Limb (tissue), 2 donors: Measurements from ENCODE around the gene BSPRY.
"Not testable (repeated sequence)": the region's sequence is repeated elsewhere in the genome, so short reads cannot be mapped to it uniquely, and the experiment has no call there.

Source experiments
- DNase-seq, 2 donors: peaks; one replicate each; pipeline ENCODE4 v3.0.0-alpha.2; 2016; ENCODE audit errors: extremely low spot score in 2 of 2

The BSPRY gene

DNA sequence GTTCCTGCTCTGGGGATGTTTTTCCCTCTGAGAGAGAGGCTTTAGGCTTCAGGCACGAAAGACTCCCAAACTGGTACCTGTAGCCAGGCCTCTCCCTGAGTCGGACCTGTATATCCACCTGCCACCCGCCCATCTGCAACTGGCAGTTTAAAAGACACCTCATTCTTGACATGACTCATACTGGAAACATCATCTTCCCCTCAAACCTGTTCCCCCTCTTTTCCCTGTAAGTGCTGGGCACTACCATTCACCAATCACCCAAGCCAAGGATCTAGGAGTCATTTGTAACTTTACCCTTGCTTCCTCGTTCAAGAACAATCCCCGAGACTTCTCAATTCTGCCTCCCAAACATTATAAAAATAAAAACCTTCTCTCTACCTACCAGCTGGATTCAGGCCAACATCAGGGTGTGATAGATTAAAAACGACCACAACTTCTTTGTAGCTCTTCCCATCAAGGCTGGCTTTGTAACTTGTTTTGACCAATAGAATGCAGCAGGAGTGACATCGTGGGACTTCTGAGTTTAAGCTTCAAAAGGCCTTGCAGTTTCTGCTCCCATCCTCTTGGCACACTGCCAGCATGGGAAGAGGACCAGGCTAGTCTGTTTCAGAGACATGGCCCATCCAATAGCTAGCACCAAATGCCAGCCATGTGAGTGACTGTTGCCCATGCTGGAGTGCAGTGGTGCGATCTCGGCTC is 7.5 kb upstream of the BSPRY start:
- DNase-seq: no peak

DNA sequence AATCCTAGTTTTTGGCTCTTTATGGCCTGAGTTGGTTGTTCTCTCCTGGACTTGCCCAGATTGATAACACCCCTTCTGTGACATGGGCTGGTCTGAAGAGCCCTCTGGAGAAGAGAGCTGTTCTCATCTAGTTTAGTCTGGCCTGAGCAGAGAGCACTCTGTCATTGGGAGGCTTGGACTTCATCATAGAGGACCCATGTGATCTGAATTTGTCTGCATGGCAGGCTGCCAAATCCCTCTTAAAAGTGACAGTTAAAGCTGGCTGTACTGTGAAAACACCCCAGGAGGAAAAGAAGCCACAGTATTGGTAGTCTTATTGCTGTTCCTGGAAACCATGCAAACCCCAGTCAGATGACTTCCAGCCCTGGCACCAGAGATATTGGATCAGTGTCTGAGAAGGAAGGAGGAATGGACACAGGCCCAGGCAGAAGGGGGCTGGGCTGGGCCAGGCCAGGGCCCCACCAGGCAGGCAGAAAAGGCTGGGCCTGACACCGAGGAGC is 5.6 kb upstream of the BSPRY start:
- DNase-seq: peak; percentile 60 to 68

DNA sequence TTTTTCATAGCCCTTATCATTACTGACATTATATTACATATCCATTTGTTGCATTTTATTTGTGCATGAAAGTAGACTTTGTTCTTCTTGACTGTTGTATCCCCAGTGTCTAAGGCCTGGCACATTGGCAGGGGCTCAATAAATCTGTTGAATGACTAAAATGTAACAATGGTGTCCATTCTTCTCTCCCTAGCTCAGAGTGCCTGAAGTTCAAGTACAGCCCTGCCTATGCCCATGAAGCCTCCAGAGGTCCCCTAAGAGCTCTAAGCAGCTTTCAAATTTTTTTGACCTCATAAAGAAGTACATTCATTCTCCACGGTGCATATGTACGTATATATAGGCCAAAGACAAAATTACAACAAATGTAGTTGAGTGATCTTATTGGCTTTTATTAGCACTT is 4.2 kb upstream of the BSPRY start:
- no peak for DNase-seq

DNA sequence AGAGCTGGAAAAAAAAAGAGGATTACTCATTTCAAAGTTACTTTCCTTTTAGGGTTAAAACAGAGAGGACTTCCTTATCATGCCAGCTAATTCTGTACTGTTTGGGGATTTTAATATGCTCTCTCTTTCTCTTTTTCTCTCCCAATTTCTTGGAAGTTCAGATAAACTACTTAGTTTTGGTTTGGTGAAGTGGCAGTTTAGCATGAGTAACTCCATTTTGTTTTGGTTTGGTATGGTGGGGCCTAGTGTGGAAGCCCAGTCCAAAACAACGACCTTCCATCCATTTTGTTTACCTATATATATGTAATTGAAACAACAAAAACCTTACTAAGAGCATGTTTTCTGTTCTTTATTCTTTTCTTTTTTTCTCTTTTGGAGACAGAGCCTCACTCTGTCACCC is 3.7 kb upstream of the BSPRY start:
- DNase-seq: no peak

DNA sequence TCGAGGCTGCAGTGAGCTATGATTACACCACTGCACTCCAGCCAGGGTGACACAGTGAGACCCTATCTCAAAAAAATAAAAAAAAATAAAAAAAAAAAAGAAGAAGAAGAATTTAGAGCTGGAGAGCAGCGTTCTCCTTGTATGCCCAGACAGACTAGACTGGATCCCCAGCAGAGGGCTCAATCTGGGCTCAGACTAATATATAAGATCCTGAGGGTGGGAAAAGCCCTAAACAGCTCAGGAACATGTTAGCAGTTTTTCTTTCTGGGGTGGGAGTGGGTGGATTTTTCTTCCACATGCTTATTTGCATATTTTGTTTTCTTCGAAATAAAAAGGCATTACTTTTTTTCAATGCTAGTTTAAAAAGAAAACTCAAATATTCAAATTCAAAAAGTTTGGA is 904 bp upstream of the BSPRY start:
- DNase-seq: no peak

DNA sequence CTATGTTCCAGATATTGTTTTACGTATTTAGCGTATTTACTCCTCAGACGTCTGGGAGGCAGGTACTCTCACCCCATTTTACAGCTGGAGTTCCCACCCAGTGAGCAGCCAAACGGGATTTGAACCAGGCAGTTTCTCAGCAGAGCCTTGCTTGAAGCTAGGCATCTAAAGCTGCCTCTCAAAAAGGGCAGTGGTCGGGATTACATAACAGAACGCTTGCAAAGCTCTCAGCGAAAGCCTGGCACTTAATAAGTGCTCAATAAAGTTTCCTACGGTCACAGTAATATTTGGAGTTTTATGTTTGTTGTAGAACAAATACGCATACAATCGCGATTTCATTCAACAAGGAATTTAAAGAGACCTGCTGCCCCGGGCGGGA is 286 bp upstream of the BSPRY start:
- DNase-seq: no peak

DNA sequence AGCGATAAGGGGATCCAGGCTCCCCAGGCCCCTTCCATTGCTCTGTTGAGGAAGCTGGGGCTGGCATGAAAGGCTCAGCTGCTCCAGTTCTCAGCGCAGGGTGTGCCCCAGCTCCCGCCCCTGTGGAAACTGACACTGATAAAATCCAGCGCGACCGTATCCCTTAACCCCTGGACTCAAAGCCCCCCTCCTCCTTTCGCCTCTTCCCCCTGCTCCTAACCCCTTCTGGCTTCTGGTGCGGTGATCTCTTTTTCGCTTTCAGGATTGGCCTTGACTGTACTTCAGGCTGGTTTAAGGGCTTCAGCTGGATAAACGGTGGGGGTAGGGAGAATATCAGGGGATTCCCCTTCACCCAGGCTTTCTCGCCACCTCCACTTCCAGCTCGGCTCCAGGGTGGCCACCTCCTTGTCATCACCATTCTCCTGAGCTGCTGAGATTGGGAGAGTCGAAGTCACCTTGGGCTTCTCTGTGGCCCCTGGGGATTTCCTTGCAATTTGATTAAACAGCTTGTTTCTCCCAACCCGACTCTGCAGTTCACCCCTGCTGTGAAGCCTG is 843 bp downstream of the BSPRY start:
- DNase-seq: no peak

DNA sequence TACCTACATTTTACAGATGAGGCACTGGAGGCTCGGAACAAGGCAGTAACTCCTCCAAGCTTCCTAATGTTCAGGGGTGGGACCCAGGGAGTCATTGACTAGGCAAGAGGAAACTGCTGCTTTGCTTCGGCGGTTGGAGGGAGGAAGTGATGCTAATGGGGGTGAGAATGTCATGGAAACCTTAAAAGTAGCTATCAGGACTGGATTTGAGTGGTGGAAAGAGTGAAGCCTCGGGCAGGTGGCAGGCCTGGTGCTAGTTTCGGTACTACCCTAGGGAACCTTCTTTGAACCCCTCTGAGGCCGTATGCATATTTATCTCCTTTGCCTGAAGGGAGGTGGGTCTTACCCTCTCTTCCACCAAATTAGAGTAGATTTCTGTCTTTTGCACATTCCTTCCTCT is 1.6 kb downstream of the BSPRY start:
- no peak for DNase-seq

DNA sequence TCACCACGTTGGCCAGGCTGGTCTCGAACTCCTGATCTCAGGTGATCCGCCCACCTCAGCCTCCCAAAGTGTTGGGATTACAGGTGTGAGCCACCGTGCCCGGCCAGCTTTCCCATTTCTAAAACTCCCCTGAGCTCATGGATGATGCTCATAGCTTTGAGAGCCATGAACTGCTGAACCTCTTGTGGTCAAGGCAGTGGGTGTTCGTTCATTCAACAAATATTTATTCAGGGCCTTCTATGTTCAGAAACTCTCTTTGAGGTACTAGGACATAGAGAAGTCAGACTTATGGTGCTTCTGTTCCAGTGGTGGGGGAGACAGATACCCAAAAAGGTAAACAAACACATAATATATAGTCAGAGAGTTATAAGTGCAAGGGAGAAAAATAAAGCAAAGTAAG is 2.7 kb downstream of the BSPRY start:
- no peak for DNase-seq

DNA sequence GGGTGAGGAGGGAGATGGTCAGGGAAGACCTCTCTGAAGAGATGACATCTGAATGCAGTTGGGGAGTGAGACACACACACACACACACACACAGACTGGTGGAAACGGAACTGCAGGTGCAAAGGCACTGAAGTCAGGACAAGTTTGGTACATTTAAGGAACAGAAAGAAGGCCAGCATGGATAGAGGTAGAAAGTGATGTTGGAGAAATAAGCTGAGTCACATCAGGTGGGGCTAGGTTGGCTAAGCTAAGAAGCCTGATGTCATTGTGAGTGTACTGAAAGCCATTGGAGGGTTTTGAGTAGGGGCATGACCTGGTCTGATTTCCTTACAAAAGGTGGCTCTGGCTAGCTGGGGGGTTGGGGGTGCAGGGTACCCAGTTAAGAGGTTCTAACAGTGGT is 3.1 kb downstream of the BSPRY start:
- DNase-seq: no peak

DNA sequence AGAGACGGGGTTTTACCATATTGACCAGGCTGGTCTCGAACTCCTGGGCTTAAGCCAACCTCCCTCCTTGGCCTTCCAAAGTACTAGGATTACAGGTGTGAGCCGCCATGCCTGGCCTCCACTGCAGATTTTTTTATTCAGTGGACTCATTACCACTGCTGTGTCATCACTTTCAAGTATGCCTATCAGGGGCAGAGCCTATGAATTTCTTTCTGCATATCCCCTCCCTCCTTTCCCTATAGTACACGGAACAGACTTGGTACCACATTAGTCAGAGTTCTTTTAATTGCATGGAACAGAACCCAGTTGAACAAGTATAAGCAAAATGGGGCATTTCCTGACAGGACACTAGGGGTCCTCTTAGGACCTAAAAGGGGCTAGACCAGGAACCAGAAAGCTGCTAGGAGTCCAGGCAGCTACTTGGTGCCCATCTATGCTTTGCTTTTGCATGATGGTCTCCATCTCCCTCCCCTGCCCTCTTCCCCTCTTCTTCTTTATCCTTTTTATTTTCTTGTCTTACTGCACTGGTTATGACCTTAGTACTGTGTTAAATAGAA is 5.8 kb downstream of the BSPRY start:
- DNase-seq: no peak

DNA sequence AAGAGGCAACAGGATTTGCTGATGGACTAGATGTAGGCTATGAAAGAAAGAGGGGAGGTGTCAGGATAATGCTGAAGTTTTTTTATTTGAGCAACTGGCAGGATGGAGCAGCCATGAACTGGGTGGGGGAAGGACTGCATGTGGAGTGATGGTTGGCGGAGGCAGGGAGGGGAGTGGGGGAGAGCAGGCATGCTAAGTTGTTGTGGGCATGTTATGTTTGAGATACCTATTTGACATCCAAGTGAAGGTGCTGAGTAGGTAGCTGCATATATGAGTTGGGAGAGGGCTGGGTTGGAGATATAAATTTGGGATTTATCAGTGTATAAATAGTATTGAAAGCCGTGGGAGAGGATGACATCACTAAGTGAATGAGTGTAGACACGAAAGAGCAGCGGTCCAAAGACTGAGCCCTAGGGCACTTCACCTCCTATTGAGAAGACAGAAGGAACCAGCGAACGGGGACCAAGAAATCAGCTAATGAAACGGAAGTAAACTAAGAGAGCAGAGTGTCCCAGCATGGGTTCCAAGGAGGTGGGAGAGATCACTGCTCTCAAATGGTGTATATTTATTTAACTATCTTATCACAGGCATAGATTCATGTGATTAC is 7.4 kb downstream of the BSPRY start:
- no peak for DNase-seq

DNA sequence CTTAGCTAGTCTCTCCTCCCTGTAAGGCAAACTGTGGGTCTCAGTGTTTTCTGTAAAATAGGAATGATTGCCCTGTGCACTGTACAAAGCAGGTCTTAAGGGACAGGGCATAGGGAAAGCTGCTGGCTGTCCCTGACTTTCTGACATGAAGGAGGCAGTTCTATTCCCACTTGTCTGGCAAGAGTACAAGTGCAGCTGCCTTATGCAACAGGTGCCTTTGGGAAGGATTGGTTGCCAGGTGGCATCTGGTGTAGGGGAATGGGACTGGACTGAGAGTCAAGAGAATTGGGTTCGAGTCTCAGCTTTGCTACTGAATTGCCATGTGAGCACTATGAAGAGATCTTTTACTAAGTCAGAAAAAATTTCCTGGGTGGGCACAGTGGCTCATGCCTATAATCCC is 10.0 kb downstream of the BSPRY start:
- no peak for DNase-seq

DNA sequence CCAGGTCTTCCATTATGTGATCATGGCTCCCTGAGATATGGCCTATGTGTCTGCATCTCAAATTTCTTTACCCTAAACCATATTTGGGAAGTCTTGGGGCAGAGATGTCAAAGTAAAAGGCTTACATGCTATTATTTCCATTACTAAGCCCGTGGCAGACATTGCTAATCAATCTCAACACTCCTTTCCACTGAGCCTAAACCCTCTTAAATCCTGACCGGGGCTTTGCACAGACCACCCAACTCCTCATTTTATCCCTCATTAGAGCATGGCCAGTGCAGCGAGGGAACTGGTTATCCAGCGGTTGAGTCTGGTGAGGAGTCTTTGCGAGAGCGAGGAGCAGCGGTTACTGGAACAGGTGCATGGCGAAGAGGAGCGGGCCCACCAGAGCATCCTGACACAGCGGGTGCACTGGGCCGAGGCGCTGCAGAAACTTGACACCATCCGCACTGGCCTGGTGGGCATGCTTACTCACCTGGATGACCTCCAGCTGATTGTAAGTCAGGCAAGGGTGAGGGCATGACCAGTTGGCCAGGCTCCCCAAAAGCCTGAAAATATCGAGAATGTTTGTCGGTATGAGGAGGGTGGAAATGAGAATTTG is 11.0 kb downstream of the BSPRY start:
- DNase-seq: no peak

DNA sequence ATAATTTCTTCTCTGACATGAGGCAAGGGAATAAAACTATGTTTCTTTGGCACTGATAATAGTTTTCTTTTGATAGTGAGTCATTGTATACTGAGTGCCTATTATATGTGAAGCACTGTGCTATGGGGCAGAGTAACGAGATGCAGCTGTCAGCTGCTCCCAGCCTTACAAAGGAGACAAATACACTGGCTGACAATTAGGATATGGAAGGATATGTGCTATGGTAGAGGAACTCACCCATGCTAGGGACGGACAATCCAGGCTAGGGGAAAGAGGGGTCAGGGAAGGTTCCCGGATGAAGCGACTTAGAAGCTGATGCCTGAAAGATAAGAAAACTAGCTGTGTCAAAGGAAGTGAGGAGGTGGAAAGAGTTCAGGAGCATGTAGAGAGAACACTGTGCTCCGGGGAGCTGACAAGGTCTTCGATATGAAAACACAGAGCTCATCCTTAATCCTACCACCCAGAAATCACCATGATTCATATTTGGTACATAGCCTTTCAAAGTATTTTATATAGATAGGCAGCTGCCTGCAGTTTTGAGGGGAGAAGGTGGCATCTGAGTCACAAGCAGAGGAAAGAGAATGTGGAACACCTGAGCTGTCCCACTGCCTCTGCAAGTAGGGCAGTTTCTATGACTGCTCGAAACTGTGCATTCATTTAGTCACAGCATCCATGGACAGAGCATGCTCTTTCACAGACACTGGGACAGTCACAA is 12.1 kb downstream of the BSPRY start:
- no peak for DNase-seq

DNA sequence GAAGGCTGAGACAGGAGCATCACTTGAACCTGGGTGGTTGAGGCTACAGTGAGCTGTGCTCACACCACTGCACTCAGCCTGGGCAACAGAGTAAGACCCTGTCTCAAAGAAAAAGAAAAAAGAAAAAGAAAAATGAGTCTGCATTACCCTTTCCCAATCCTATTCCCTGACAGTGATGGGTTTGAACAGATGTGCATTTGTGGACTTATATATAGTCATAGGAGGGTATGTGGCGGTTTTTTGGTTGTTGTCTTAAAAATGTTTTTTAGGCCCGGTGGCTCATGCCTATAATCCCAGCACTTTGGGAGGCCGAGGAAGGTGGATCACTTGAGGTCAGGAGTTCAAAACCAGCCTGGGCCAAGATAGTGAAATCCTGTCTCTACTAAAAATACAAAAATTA is 14.0 kb downstream of the BSPRY start:
- no peak for DNase-seq

DNA sequence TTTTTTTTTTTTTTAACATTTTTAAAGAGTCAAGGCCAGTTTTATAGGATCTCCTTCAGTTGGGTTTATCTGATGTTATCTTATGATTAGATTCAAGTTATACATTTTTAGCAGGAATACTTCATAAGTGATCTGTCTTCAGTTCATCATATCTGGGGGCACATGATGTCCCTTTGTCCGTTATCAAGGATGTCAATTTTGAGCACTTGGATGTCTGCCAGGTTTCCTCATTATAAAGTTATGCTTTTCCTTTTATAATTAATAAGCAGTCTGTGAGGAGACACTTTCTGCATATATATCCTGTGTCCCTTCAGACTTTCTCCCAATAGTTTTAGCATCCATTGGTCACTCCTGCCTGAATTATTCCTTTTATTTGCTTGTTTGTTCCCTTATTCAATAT is 15.6 kb downstream of the BSPRY start:
- no peak for DNase-seq

DNA sequence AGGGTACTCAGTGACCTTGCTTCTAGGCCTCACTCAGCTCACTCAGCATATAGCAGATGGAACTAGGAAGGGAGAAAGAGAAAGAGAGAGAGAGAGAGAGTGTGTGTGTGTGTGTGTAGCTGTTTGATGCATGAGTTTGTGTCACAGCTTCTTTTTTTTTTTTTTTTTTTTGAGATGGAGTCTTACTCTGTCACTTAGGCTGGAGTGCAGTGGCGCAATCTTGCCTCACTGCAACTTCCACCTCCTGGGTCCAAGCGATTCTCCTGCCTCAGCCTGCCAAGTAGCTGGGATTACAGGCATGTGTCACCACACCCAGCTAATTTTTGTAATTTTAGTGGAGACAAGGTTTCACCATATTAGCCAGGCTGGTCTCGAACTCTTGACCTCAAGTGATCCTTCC is 16.3 kb downstream of the BSPRY start:
- not testable (repeated sequence) for DNase-seq

DNA sequence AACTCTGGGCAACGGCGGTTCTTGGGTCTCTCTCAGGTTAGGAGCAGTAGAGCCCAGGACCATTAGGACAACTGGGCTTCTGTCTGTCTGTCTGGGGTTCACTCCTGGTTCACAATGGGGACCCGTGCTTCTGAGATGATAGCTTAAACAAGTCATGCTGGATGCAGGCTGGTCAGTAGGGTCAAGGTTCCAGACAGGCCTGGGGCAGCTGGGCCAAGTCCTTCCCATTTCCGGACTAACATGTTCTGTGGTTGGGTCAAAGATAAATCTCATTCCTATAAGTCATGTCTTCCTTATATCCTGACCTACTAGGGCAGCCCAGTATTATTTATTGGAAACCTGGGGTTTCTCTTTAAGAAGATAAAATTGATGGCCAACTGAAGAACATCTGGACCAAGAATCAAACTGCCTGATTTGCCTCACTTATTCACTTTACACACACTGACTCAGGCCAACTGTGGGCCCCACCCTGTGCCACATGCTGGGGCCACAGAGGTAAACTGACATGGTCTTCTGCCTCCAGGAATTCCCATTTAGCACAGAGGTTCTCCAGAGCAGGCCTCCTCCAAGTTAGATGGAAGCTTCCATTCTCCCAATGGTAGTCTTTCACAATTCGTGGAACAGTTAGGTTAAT is 19.1 kb downstream of the BSPRY start:
- no peak for DNase-seq

DNA sequence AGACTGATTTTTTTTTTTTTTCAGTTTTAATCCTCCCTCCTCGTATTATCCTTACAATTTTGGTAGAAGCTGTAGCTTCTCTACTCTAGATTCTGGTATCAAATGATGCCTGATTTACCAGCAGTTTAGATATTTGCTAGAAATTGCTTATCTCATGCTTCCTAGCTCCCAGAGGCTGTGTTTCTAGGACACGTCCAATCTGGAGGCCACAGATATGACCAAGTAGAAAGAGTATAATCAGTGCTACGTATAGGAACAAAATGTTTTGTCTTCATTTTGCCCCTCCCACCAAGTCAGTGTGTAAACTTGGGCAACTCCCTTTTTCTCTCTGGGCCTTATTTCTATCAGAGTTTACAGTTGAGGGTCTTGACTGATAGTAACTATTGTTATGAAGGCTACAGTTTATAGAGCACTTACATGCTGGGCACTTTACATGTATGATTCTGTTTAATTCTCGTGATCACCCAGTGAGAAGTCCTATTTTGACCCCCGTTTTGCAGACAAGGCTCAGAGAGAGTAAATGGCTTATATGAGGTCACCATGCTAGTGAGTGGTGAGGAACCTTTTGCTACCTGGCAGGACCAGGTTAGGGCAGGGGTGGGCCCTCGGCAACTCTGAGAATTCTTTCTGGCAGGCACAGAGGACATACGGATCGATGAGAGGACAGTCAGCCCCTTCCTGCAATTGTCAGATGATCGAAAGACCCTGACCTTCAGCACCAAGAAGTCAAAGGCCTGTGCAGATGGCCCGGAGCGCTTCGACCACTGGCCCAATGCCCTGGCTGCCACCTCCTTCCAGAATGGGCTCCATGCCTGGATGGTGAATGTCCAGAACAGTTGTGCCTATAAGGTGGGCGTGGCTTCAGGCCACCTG is 19.9 kb downstream of the BSPRY start:
- DNase-seq: no peak

DNA sequence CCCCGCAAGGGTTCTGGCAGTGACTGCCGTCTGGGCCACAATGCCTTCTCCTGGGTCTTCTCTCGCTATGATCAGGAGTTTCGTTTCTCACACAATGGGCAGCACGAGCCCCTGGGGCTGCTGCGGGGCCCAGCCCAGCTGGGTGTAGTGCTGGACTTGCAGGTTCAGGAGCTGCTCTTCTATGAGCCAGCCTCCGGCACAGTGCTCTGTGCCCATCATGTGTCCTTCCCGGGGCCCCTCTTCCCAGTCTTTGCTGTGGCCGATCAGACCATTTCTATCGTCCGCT is 20.5 kb downstream of the BSPRY start:
- no peak for DNase-seq
